ENCODE results near the gene HDHD5. TPM values are rescaled to one million over a fixed set of nuclear protein-coding genes. Genes with fewer than 3 reads are reported as not detected.
A peak's percentile ranks its signal among the peaks of the same experiment; 100 is the strongest.

Gene HDHD5
- total and polyA plus RNA-seq, 10 donors, result 25.4 to 47.6 (median 32.3) TPM

DNA sequence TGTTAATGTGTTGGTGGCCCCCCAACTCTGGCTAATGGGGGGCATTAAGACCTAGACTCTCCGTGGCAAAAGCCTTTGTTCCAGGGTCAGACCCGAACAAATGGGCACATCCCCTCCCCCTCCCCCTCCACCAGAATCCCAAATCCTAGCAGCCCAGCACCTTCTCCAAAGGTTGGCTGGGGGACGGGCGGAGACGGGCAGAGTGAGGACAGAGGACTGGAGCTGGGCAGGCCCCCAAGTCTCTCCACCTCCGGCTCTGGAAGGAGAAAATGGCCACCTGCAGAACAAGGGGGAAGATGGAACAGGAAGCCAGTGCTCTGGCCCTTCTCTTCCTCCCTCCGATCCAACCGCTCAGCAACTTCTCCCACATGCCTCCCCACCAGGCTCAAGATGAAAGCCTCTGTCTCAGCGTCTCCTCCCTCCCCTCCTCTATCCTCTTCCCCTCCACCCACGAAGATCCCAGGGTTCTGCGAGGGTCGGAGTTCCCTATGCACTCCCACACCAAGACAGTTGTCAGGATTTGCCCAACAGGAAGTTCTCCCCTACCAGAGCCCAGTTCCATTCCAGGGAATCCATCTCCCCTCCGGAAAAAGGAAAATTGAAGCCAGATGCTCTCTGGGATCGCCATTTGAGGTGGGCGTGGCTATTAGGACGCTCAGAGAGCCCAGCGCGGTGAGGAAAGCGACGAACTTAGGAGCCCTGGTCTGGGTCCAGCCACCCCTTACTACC, 40.1 kb upstream of the HDHD5 start:
- H3K27me3 ChIP-seq (replicated peaks in 1 of 7), result no peaks in the 10 kb centered on the region
- intact Hi-C loops (cut with DNase I; ENCODE audit: low total_unique reads), result no loop called here
- peak overlapping the region in 6 of 8 donors; percentile 2 to 46 (median 13) for H3K4me3 ChIP-seq
- 54 to 74% (median 62%) methylated on average over 17 to 20 of the region's 20 CpGs for WGBS, 5 donors
- DNase-seq, result no peak
- H3K36me3 ChIP-seq, result peaks cover 0 to 92% (median 27%) of the 10 kb centered on the region in 6 donors
- peak overlapping the region in 5 of 8 donors; percentile 1 to 56 (median 30) for H3K27ac ChIP-seq
- TF ChIP-seq CTCF (IDR thresholded peaks at IDR 0.05 in 8 of 11, conservative IDR thresholded peaks at IDR 0.05 in 3 of 11) (no peak), POLR2AphosphoS5 (IDR thresholded peaks at IDR 0.05) (no peak), POLR2A (IDR thresholded peaks at IDR 0.05) (no peak)
- peaks cover 0 to 11% (median 0%) of the 10 kb centered on the region in 6 donors for H3K4me1 ChIP-seq
- no peaks in the 10 kb centered on the region for H3K9me3 ChIP-seq

DNA sequence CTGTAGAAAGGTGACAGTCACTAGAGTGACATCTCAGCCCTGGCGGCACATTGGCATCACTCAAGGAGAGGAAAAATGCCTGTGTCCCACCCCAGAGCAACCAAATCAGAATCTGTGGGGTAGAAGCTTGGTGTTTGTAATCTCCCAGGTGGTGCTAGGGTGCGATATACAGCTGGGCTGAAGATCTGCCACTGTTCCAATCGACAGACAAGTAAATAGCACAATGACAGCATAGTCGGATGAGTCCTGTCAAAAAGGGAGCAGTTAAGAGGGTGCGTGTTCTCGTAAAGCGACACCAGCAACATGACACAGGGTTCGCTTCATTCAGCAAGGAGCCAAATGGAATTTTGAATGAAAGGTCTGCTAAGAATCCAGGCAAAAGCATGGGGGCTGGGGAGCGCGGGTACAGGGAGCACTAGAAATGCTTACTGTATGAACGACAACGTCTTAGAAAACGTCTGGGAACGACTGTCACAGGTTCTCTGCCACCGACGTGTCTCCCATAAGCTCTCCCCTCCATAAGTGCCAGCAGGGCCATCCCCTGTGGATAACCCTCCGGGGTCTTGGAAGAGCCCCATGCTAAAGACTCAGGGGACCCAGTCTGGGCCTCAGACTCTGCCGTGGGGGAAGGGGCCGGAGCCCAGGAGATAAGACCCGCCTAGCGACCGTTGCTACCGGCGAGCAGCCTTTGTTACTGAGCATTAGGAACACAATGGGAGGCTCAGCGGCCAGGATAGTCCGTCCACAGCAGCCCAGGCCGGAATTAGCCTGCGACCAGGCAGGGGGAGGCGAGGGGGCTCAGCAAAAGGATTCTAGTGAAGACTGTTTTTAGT, 39.3 kb upstream of the HDHD5 start:
- H3K27me3 ChIP-seq (replicated peaks in 1 of 7), result no peaks in the 10 kb centered on the region
- WGBS, 5 donors, result 56 to 82% (median 81%) methylated on average over 27 to 29 of the region's 29 CpGs
- intact Hi-C loops (cut with DNase I; ENCODE audit: low total_unique reads), result no loop called here
- peak overlapping the region in 4 of 8 donors; percentile 1 to 56 (median 42) for H3K27ac ChIP-seq
- H3K36me3 ChIP-seq, result peaks cover 0 to 84% (median 20%) of the 10 kb centered on the region in 6 donors
- H3K4me1 ChIP-seq, result peaks cover 0 to 11% (median 0%) of the 10 kb centered on the region in 6 donors
- H3K9me3 ChIP-seq, result no peaks in the 10 kb centered on the region
- peak overlapping the region in 5 of 8 donors; percentile 2 to 46 (median 14) for H3K4me3 ChIP-seq
- TF ChIP-seq POLR2AphosphoS5 (IDR thresholded peaks at IDR 0.05) (peak in 2 of 3 donors; percentile 29 to 31), CTCF (IDR thresholded peaks at IDR 0.05 in 8 of 11, conservative IDR thresholded peaks at IDR 0.05 in 3 of 11) (no peak)
- DNase-seq, result no peak

DNA sequence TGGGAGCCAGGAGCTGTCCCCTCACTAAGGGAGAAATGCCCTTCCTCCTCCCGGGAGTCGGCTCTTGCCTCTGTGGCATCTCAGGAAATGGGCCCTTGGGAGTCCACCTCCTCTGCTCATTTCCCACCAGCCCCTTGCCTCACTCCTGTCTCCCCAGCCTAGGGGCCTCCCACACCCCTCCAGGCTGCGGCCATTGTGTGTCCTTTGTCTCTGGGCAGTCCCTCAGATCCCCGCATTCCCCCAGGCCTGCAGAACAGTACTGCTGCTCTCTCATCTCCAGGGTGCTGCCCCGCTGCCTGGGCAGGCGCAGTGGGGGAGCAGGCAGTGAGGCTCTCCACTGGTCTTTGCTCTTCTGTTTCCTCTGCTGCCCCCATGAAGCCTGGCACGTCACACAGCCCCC, 35.1 kb upstream of the HDHD5 start:
- intact Hi-C loops (cut with DNase I; ENCODE audit: low total_unique reads), result no loop called here
- peaks cover 0 to 73% (median 29%) of the 10 kb centered on the region in 6 donors for H3K36me3 ChIP-seq
- no peak overlapping the region for H3K27ac ChIP-seq
- 72 to 75% (median 72%) methylated on average over 7 of the region's 7 CpGs for WGBS, 5 donors
- H3K9me3 ChIP-seq, result no peaks in the 10 kb centered on the region
- no peaks in the 10 kb centered on the region for H3K27me3 ChIP-seq (replicated peaks in 1 of 7)
- H3K4me1 ChIP-seq, result peaks cover 0 to 7% (median 0%) of the 10 kb centered on the region in 6 donors
- H3K4me3 ChIP-seq, result no peak overlapping the region
- peak in 1 of 3 donors; percentile 33 for TF ChIP-seq POLR2AphosphoS5 (IDR thresholded peaks at IDR 0.05)
- TF ChIP-seq POLR2A (IDR thresholded peaks at IDR 0.05), result no peak
- DNase-seq, result no peak

GRCh38 chr22:17192186-17192585, 33.1 kb upstream of the HDHD5 start:
- TF ChIP-seq POLR2A (IDR thresholded peaks at IDR 0.05) (no peak), POLR2AphosphoS5 (IDR thresholded peaks at IDR 0.05) (no peak), CTCF (IDR thresholded peaks at IDR 0.05 in 8 of 11, conservative IDR thresholded peaks at IDR 0.05 in 3 of 11) (no peak)
- no peak overlapping the region for H3K27ac ChIP-seq
- peaks cover 0 to 69% (median 30%) of the 10 kb centered on the region in 6 donors for H3K36me3 ChIP-seq
- WGBS, 5 donors, result 88 to 96% (median 93%) methylated on average over 5 of the region's 5 CpGs
- intact Hi-C loops (cut with DNase I; ENCODE audit: low total_unique reads), result no loop called here
- H3K9me3 ChIP-seq, result no peaks in the 10 kb centered on the region
- no peak for DNase-seq
- no peak overlapping the region for H3K4me3 ChIP-seq
- peaks cover 0 to 5% (median 0%) of the 10 kb centered on the region in 6 donors for H3K4me1 ChIP-seq
- no peaks in the 10 kb centered on the region for H3K27me3 ChIP-seq (replicated peaks in 1 of 7)
